ENCODE results near the gene PCDHGA5.

DNA sequence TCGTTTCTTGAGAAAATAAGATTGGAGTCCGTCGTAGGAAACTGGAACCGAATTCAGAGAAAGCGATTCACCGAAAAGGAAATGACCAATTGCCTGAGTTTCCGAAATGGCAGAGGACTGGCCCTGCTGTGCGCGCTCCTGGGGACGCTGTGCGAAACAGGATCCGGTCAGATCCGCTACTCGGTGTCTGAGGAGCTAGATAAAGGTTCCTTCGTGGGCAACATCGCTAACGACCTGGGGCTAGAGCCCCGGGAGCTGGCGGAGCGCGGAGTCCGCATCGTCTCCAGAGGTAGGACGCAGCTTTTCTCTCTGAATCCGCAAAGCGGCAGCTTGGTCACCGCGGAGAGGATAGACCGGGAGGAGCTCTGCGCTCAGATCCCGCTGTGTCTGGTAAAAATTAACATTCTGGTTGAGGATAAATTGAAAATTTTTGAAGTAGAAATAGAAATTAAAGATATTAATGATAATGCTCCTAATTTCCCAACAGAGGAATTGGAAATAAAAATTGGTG, 20.0 kb upstream of the PCDHGA5 start:
- TF ChIP-seq, protein P1, sequence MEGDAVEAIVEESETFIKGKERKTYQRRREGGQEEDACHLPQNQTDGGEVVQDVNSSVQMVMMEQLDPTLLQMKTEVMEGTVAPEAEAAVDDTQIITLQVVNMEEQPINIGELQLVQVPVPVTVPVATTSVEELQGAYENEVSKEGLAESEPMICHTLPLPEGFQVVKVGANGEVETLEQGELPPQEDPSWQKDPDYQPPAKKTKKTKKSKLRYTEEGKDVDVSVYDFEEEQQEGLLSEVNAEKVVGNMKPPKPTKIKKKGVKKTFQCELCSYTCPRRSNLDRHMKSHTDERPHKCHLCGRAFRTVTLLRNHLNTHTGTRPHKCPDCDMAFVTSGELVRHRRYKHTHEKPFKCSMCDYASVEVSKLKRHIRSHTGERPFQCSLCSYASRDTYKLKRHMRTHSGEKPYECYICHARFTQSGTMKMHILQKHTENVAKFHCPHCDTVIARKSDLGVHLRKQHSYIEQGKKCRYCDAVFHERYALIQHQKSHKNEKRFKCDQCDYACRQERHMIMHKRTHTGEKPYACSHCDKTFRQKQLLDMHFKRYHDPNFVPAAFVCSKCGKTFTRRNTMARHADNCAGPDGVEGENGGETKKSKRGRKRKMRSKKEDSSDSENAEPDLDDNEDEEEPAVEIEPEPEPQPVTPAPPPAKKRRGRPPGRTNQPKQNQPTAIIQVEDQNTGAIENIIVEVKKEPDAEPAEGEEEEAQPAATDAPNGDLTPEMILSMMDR (conservative IDR thresholded peaks at IDR 0.05 in 1 of 2, IDR thresholded peaks at IDR 0.05 in 1 of 2; ENCODE audit: low read depth in 1 of 2, low read length in 2 of 2) = no peak
- no peak for TF ChIP-seq EZH2 (IDR thresholded peaks at IDR 0.05; ENCODE audit: low read length, missing control alignments)
